GM19452 (cell line): Measurements from ENCODE around the gene GABRR3.

Experiments
- ATAC-seq: cut with Tn5 transposase; IDR thresholded peaks from one replicate; pipeline ENCODE4 v1.9.1; 2021; ENCODE audit not compliant: unreplicated experiment

The GABRR3 gene

DNA sequence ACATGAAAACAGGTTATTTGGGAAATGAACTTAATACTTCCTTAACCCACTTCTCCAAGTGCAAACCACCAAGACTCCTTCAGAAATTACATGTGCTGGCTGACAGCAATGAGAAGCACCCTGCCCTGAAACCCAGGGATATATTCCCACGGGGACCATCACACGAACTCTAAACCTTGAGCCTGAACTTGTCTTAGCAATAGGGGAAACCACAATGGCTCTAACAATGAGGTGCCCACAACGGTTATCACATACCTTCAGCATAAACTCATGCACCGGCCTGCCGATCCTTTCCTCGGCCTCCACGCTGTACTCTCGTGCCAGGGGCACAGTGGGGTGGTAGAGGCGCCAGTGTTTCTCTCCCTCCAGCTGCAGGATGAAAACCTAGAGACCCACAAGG lies 76.3 kb downstream of the GABRR3 start:
- ATAC-seq: no peak

GRCh38 chr3:97958396-97958795 lies 76.7 kb downstream of the GABRR3 start:
- ATAC-seq: no peak

GRCh38 chr3:97957617-97958311 lies 77.4 kb downstream of the GABRR3 start:
- ATAC-seq: no peak

GRCh38 chr3:97956051-97956450 lies 79.1 kb downstream of the GABRR3 start:
- ATAC-seq: no peak

DNA sequence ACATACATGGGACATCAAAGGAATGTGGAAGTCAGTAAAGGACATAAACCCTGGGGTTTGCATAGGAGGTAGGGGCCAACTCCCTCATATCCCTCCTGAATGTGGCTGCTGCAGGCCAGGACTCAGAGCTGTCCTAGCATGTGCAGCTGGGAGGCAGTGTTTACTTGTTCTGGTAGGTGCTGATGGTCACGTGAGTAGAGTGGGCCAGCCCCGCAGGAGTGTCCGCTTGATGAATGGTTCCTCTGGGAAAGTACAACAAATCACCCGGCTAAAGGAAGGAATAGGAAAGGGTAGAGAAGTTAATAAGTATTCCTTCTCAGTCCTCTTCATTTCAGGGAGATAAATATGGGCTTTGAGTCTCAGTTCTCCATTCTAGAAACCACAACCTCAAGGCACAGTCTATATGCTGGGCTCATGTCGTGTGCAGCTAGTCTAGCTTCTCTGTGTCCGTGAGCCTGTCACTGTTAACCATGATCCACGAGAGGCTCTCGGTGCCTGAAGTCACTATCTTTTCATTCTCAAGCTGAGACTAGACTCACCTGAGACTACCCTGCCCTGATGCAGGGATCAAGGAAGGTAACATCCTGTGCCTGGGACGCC lies 80.8 kb downstream of the GABRR3 start:
- ATAC-seq: no peak

DNA sequence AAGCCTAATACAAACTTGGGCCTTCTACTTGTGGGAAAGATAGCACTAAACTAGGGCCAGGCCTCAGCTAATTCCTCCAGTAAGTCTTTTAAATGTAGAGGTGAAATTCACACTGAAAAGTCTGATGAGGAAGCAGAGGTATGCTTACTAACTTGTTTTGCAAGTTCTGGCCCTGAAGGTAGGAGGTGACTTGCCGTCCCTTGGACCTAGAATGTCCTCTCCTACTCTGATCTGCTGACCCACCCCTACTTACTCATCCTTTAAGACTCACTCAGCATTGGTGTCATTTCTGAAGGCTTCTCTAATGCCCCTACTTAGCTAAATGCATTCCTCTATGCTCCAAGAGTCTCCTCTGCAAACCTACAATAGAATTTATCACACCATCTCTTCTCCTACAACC lies 82.2 kb downstream of the GABRR3 start:
- ATAC-seq: no peak

GRCh38 chr3:97952280-97952679 lies 82.8 kb downstream of the GABRR3 start:
- no peak for ATAC-seq

DNA sequence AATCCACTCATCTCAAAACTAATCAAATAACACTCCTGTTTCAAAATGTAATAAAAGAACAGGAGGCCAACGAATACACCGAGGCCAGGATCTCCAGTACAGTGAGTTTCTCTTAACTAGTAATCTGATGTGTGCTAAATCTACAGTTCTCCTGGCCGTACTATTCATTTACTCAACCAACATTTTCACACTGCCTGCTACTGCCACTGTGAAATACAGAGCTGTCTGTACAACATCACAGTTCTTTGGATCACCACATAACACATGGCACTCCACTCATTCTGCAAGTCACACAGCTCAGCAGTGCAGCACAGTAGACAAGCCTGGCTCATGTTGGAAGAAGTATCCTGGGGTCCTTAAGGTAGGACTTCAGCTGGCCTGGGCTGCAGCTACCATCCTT lies 84.8 kb downstream of the GABRR3 start:
- no peak for ATAC-seq

DNA sequence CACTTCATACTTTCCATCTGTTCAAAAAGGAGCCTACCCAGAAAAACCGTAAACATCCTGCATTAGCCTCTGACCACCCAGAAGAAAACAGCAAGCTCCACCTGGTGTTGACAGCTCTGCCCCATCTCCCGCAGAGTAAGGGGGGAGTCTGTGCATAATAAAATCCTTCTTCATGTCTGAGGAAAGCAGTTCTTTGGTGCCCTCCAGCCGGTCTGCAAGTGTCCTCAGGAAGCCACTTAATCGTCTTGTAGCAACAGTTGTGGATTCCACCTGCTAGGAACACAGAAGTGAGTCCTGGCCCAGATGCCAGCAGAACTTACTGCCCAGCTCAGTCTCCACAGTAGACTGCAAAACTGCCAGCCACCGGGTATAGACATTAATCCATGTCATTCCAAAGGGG lies 85.4 kb downstream of the GABRR3 start:
- ATAC-seq: no peak

DNA sequence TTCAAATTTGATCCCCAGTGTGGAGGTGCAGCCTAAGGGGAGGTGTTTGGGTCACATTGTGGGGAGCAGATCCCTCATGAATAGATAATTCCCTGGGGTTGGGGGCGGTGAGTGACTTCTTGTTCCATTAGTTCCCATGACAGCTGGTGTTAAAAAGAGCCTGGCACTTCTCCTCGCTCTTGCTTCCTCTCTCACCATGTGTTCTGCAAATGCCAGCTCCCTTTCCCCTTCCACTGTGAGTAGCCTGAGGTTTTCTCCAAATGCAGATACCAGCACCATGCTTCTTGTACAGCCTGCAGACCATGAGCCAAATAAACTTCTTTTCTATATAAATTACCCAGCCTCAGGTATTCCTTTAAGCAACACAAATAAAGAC lies 86.0 kb downstream of the GABRR3 start:
- no peak for ATAC-seq

GRCh38 chr3:97948351-97949109 lies 86.6 kb downstream of the GABRR3 start:
- ATAC-seq: no peak

DNA sequence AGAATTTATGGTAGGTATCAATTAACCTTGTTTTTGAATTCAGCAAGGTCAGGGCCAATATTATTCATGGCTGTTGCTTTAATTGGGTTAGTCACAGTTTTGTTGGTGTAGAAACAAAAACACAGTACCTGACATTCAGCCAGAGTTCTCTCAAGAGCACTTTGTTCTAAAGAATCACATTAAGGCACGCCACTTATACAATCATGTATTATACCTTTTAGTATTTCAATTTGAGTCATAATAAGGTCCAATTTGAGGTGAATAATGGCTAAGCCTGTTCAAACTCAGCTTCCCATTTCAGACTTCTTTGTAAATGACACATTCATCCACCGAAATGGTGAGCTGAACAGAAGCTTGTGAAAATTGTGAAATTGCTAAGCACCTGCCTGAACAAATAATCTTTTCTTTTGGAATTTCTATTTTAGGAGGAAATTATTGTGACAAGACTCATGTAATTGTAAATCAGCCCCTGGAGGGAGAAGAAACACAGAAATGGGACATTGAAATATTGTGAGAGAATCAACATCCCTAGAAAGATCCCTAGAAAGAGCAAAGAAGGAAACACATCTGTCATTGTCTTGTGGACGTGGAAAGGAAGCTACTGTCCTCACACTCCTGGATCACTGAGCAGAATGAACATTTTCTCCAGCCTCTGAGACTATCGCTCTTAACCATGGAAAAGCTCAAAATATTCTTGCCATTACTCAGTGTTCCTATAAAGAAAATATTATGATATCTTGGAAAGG lies 92.1 kb downstream of the GABRR3 start:
- no peak for ATAC-seq

DNA sequence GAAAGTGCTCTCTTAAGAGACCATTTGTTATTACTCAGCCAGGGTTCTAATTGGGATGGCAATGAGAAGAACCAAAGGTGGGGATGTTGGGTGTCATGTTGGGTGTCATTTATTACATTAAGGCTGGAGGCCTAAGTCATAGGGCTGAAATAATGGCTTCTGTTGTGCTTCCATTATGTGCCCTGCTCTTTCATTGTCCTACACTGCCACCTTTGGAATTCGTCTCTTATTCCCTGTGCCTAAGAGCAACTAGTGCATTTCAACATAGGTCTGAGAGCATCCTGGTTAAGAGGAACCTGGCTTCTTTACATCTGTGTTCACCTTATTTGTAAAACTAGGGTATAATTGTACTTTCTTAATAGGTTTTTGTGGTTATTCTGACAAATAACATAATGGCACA lies 95.1 kb downstream of the GABRR3 start:
- no peak for ATAC-seq

DNA sequence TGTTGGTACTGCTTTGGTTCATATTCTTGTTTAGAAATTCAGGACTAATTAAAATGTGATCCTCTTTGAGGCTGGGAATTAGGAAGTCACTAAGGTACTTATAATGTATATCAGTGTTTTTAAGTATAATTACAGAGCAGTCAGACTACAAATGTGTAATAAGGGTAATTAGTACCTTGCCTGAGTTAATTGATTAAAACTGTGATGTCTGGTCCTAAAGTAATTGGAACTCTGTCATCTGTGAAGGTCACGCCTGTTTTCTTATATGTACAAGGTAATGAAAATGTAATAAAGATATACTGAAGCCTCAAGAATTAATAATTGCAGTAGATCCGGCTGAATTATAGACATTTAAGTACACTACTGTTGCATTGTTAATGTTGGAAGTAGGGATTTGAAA lies 95.7 kb downstream of the GABRR3 start:
- no peak for ATAC-seq

- ATAC-seq: no peak
Measured at GRCh38 chr3:97938444-97938843, 96.7 kb downstream of the GABRR3 start.

DNA sequence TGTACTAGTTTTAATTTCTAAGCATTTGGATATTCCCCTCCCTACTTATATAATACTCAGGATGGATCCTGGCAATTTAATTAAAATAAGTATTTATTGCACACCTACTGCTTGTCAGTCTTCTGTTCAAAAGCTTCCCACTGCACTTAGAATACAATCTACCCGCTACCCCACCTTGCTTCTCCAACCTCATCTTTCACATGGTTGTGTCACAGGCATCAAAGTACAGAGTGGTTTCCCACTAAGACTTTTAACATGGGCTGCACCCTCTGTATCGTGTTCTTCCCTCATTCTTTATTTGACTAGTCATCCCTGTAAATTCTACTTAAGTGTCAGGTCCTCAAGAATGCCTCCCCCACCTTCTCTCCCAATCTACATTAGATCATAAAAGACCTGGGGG lies 97.9 kb downstream of the GABRR3 start:
- no peak for ATAC-seq

DNA sequence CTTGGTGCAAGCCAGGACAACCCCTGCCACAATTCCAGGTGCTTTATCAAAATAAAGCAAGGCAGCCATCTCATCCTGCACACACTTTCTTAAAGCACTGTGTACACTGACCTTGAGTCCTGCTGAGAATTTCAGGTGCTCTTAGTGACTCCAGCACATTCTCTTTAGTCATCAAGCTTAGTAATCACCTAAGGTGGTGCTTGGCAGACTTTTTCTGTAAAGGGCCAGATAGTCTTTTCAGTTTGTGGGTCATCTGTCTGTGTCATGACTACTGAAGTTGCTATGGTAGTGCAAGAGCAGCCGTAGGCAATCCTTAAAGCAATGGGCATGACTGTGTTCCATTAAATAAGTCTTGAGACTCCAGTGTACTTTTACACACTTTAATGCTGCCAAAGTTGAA lies 99.3 kb downstream of the GABRR3 start:
- ATAC-seq: no peak
